Measurements from ENCODE around the gene IQSEC2. TPM values are rescaled to one million over a fixed set of nuclear protein-coding genes. Genes with fewer than 3 reads are reported as not detected.

Gene IQSEC2
- total RNA-seq, 1 experiment from 2014 or later = 8.5 TPM

- no TSS peak for BruUV-seq (replicated peaks)
- Histone ChIP-seq H3K79me2 (ENCODE audit: low read length) (no peaks in the 10 kb centered on the region), H3K36me3 (ENCODE audit: low read depth, low read length) (no peaks in the 10 kb centered on the region), H3K9me2 (replicated peaks; ENCODE audit: low read length) (no peaks in the 10 kb centered on the region), H3K9ac (ENCODE audit: low read length) (no peak overlapping the region), H2AFZ (ENCODE audit: low read length) (no peak overlapping the region), H3K27me3 (ENCODE audit: low read length) (no peaks in the 10 kb centered on the region), H4K20me1 (ENCODE audit: low read length) (no peaks in the 10 kb centered on the region), H3K9me3 (ENCODE audit: low read length) (no peaks in the 10 kb centered on the region), H3K27ac (ENCODE audit: low read length) (no peak overlapping the region), H3K4me1 (ENCODE audit: insufficient read depth, low read length) (peaks cover 4% of the 10 kb centered on the region; the same call in 1 of the 2 replicates), H3F3A (ENCODE audit: low read length, unreplicated experiment) (no peaks in the 10 kb centered on the region), H3K4me2 (ENCODE audit: low read length) (no peak overlapping the region), H3K4me3 (ENCODE audit: low read length) (no peak overlapping the region)
- ChIA-PET POLR2A (ENCODE audit: unreplicated experiment) (no interaction called here), CTCF (no interaction called here)
- intact Hi-C loops (cut with micrococcal nuclease) = no loop called here
- DNase-seq = no peak
- no peak for ATAC-seq
- TF ChIP-seq EZH2 (IDR thresholded peaks at IDR 0.05; ENCODE audit: low read length, unreplicated experiment) (no peak), EZH2phosphoT487 (IDR thresholded peaks at IDR 0.05; ENCODE audit: borderline replicate concordance, low read length) (no peak), CTCF (conservative IDR thresholded peaks at IDR 0.05; ENCODE audit: low read depth, low read length) (no peak)
These were observed 24.9 kb upstream of the IQSEC2 start for GRCh38 chrX:53305996-53306937.

- no peak overlapping the region for H3K9ac ChIP-seq (ENCODE audit: low read length)
- peaks cover 4% of the 10 kb centered on the region; the same call in 1 of the 2 replicates for H3K4me1 ChIP-seq (ENCODE audit: insufficient read depth, low read length)
- intact Hi-C loops (cut with micrococcal nuclease) = no loop called here
- DNase-seq (no peak), ATAC-seq (no peak)
- H3K4me3 ChIP-seq (ENCODE audit: low read length) = no peak overlapping the region
- H3K27me3 ChIP-seq (ENCODE audit: low read length) = no peaks in the 10 kb centered on the region
- ChIA-PET CTCF (no interaction called here), POLR2A (ENCODE audit: unreplicated experiment) (no interaction called here)
- H2AFZ ChIP-seq (ENCODE audit: low read length) = no peak overlapping the region
- H3K9me3 ChIP-seq (ENCODE audit: low read length) = no peaks in the 10 kb centered on the region
- TF ChIP-seq CTCF (conservative IDR thresholded peaks at IDR 0.05; ENCODE audit: low read depth, low read length) (no peak), EZH2 (IDR thresholded peaks at IDR 0.05; ENCODE audit: low read length, unreplicated experiment) (no peak), EZH2phosphoT487 (IDR thresholded peaks at IDR 0.05; ENCODE audit: borderline replicate concordance, low read length) (no peak)
- no peaks in the 10 kb centered on the region for H3K9me2 ChIP-seq (replicated peaks; ENCODE audit: low read length)
- no TSS peak for BruUV-seq (replicated peaks)
- no peak overlapping the region for H3K27ac ChIP-seq (ENCODE audit: low read length)
- no peaks in the 10 kb centered on the region for H3F3A ChIP-seq (ENCODE audit: low read length, unreplicated experiment)
- H3K79me2 ChIP-seq (ENCODE audit: low read length) = no peaks in the 10 kb centered on the region
- no peak overlapping the region for H3K4me2 ChIP-seq (ENCODE audit: low read length)
- H3K36me3 ChIP-seq (ENCODE audit: low read depth, low read length) = no peaks in the 10 kb centered on the region
- H4K20me1 ChIP-seq (ENCODE audit: low read length) = no peaks in the 10 kb centered on the region
These were observed 24.0 kb upstream of the IQSEC2 start for GRCh38 chrX:53305219-53305995.
